ENCODE results near the gene AKR7A3.

- TF ChIP-seq CTCF (IDR thresholded peaks at IDR 0.05) (no peak), POLR2A (IDR thresholded peaks at IDR 0.05) (no peak), EP300 (IDR thresholded peaks at IDR 0.05) (no peak)
Measured at GRCh38 chr1:19294638-19295037, 6.1 kb upstream of the AKR7A3 start.

All from tibial nerve (tissue), 4 donors.